Activated T-cell treated with anti-CD3 and anti-CD28 coated beads, Interleukin-2, amount 50 U/mL, for 72 hours (primary cell): ENCODE measurements around the gene DNAJC16. TPM values are rescaled to one million over a fixed set of nuclear protein-coding genes. Genes with fewer than 3 reads are reported as not detected.
A peak's percentile ranks its signal among the peaks of the same experiment; 100 is the strongest.

Source experiments
- ATAC-seq, 2 donors: fragments of 150-1000 bp; cut with Tn5 transposase; replicated peaks in 1 of 2; 2 replicates each; pipeline ENCODE4 v1.10.0; 2021; ENCODE audit warnings: moderate library complexity in 2 of 2, mild to moderate bottlenecking in 1 of 2
- DNase-seq, 2 donors: peaks; one replicate each; pipeline ENCODE4 v3.0.0; 2021 to 2022; ENCODE audit warnings: mixed read lengths in 1 of 2
- H3K27ac Mint-ChIP-seq: one replicate; pipeline ENCODE4 v1.8.0; 2022; ENCODE audit warnings: mild to moderate bottlenecking, moderate library complexity, mixed read lengths
- H3K27me3 Mint-ChIP-seq: one replicate; pipeline ENCODE4 v1.8.0; 2022; ENCODE audit warnings: low read depth, mixed read lengths
- H3K36me3 Mint-ChIP-seq, 2 donors: one replicate each; pipeline ENCODE4 v1.8.0; 2022; ENCODE audit warnings: mixed read lengths in 2 of 2, mild to moderate bottlenecking in 1 of 2; ENCODE audit not compliant: insufficient read depth in 2 of 2
- H3K4me1 Mint-ChIP-seq: one replicate; pipeline ENCODE4 v1.8.0; 2022; ENCODE audit warnings: low read depth, mixed read lengths
- H3K4me3 Mint-ChIP-seq, 2 donors: one replicate each; pipeline ENCODE4 v1.8.0; 2022; ENCODE audit warnings: mild to moderate bottlenecking in 2 of 2, mixed read lengths in 2 of 2, moderate library complexity in 2 of 2
- H3K9me3 Mint-ChIP-seq, 2 donors: one replicate each; pipeline ENCODE4 v1.8.0; 2022; ENCODE audit warnings: mixed read lengths in 2 of 2
- total RNA-seq, 2 donors: library from RNA; stranded (reverse); gene quantifications; one replicate each; pipeline ENCODE4 v1.2.3, GENCODE V29; 2022

DNAJC16 gene
- total RNA-seq, 2 donors from 2014 or later: 14.3 to 17.5 TPM

- no peaks in the 10 kb centered on the region for H3K27me3 Mint-ChIP-seq
- H3K36me3 Mint-ChIP-seq: peaks cover 5 to 10% of the 10 kb centered on the region in 2 donors
- ATAC-seq (no peak), DNase-seq (no peak)
- H3K27ac Mint-ChIP-seq: peak overlapping the region; percentile 97
- H3K9me3 Mint-ChIP-seq: no peaks in the 10 kb centered on the region
- peaks cover 56% of the 10 kb centered on the region for H3K4me1 Mint-ChIP-seq
- H3K4me3 Mint-ChIP-seq: peak overlapping the region; percentile 92
Observed at GRCh38 chr1:15618077-15618654, 91.5 kb downstream of the DNAJC16 start.

DNA sequence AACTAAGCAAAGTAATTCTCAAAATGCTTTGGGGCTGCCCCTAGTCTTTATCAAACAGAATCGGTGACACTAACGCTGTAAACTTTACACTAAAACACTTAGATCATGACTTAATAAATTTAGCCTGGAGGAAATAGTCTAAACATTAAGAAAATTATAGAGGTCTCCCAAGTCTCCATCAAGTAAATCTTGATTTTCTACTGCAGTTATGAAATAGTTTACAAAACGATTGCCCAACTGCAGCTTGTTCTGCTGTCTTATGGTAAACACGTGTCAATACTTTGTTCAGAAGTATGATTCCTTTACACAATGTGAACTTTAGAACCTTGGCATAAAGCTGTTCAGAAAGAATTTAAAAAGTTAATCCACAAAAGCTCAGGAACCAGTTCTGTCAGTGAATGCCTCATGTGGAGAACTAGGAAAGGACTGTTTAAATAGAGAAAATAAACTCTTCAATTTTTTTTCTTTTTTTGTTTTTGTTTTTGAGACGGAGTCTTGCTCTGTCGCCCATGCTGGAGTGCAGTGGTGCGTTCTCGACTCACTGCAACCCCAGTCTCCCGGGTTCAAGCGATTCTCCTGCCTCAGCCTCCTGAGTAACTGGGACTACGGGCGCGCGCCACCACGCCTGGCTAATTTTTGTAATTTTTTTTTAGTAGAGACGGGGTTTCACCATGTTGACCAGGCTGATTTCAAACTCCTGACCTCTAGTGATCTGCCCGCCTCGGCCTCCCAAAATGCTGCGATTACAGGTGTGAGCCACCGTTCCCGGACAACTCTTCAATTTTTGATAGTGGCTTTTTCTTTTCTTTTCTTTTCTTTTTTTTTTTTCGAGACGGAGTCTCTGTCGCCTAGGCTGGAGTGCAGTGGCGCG, 92.2 kb downstream of the DNAJC16 start:
- peaks cover 58% of the 10 kb centered on the region for H3K4me1 Mint-ChIP-seq
- no peaks in the 10 kb centered on the region for H3K27me3 Mint-ChIP-seq
- DNase-seq (no peak), ATAC-seq (no peak)
- H3K27ac Mint-ChIP-seq: peak overlapping the region; percentile 97
- peaks cover 5 to 10% of the 10 kb centered on the region in 2 donors for H3K36me3 Mint-ChIP-seq
- H3K4me3 Mint-ChIP-seq: peak overlapping the region; percentile 92
- no peaks in the 10 kb centered on the region for H3K9me3 Mint-ChIP-seq

- H3K27ac Mint-ChIP-seq: peak overlapping the region; percentile 94
- H3K4me3 Mint-ChIP-seq: peak overlapping the region; percentile 51 to 56
- no peaks in the 10 kb centered on the region for H3K9me3 Mint-ChIP-seq
- peaks cover 5 to 10% of the 10 kb centered on the region in 2 donors for H3K36me3 Mint-ChIP-seq
- no peaks in the 10 kb centered on the region for H3K27me3 Mint-ChIP-seq
- no peak for DNase-seq
- peaks cover 70% of the 10 kb centered on the region for H3K4me1 Mint-ChIP-seq
- ATAC-seq: no peak
Observed at GRCh38 chr1:15620155-15620545, 93.5 kb downstream of the DNAJC16 start.

DNA sequence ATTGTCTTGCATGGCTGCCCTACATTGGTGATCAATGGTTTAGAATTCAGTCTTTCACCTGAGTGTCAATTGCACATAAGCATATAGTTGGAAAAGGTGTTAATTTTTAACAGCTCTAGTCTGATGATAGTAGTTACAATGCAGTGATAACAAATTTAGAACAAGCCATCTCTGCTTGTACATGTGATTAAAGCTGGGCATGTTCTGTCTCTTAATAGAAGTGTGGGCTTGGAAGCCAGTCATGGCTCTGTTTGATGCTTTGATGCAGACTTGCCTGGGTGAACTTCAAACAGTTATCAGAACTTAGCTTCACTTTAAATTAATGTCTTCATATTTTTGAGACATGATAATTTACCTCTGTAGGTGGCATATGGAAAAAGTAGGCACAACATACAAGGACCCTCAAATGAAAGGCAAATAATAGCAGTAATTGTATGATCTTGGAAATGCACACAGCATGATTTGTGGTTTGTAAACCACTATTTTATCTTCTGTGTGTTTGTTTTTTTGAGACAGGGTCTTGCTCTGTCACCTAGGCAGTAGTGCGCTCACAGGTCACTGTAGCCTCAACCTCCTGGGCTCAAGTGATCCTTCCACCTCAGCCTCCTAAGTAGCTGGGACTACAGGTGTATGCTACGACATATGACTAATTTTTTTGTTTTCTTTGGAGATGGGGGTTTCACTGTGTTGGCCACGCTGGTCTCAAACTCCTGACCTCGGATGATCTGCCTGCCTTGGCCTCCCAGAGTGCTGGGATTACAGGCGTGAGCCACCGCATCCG, 94.4 kb downstream of the DNAJC16 start:
- DNase-seq (no peak), ATAC-seq (no peak)
- no peaks in the 10 kb centered on the region for H3K27me3 Mint-ChIP-seq
- H3K4me1 Mint-ChIP-seq: peaks cover 72% of the 10 kb centered on the region
- H3K36me3 Mint-ChIP-seq: peaks cover 5 to 10% of the 10 kb centered on the region in 2 donors
- no peaks in the 10 kb centered on the region for H3K9me3 Mint-ChIP-seq
- H3K27ac Mint-ChIP-seq: peak overlapping the region; percentile 94
- H3K4me3 Mint-ChIP-seq: peak overlapping the region; percentile 22 to 45

DNA sequence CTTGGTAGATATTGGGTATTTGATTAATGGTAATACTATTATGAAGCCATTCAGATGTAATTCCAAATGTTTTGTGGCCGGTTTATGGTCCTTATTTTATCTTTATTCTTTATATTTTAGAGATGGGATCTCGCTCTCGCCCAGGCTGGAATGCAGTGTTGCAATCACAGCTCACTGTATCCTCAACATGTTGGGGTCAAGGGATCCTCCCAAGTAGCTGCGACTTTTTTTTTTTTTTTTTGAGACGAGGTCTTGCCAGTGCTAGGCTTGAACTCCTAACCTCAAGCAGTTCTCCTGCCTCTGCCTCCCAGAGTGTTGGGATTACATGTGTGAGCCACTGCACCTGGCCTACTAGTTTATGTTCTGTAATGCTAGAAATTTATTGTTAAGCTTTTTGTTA, 95.3 kb downstream of the DNAJC16 start:
- Mint-ChIP-seq H3K9me3 (no peaks in the 10 kb centered on the region), H3K27ac (peak overlapping the region; percentile 10), H3K4me3 (peak overlapping the region in 1 of 2 donors; percentile 19), H3K36me3 (peaks cover 5 to 12% of the 10 kb centered on the region in 2 donors), H3K4me1 (peaks cover 73% of the 10 kb centered on the region), H3K27me3 (no peaks in the 10 kb centered on the region)
- ATAC-seq: no peak
- no peak for DNase-seq

- peak overlapping the region; percentile 19 to 35 for H3K4me3 Mint-ChIP-seq
- H3K4me1 Mint-ChIP-seq: peaks cover 82% of the 10 kb centered on the region
- peaks cover 5 to 12% of the 10 kb centered on the region in 2 donors for H3K36me3 Mint-ChIP-seq
- peak overlapping the region; percentile 10 for H3K27ac Mint-ChIP-seq
- DNase-seq (no peak), ATAC-seq (no peak)
- no peaks in the 10 kb centered on the region for H3K27me3 Mint-ChIP-seq
- no peaks in the 10 kb centered on the region for H3K9me3 Mint-ChIP-seq
Observed at GRCh38 chr1:15622712-15623373, 96.2 kb downstream of the DNAJC16 start.

DNA sequence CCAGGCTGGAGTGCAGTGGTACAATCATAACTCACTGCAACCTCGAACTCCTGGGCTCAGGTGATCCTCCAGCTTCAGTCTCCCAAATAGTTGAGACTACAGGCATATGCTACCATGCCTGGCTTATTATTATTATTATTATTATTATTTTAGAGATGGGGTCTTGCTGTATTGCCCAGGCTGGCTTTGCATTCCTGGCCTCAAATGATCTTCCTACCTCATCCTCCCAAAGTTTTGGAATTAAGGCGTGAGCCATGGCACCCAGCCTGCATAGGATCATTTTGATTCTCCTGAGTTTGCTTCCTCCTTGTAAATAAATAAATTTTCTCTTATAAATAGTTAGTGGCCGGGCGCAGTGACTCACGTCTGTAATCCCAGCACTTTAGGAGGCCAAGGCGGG, 96.8 kb downstream of the DNAJC16 start:
- H3K27me3 Mint-ChIP-seq: no peaks in the 10 kb centered on the region

DNA sequence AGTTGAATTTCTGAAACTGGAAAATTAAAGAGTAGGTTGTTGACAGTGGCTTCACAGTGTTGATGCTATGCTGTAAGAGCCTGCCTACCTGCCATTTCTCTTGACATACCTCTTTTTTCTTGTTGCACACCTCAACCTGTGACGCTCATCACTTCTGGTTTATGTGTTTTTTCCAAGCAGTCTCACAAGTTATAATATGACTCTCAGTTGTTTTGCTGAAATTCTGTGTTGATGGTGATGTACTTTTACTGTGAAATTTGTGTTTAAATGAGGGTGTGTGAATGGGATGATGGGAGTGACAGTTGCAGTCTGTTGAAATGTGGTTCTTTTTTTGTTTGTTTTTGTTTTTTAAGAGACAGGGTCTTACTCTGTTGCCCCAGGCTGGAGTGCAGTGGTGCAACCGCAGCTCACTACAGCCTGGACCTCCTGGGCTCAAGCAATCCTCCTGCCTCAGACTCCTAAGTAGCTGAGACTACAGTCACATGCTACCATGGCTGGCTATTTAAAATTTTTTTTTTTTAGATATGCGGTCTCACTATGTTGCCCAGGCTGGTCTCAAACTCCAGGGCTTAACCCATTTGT, 97.6 kb downstream of the DNAJC16 start:
- Mint-ChIP-seq H3K36me3 (peaks cover 0 to 17% of the 10 kb centered on the region in 2 donors), H3K4me1 (peaks cover 75% of the 10 kb centered on the region), H3K27ac (peak overlapping the region; percentile 14), H3K27me3 (no peaks in the 10 kb centered on the region), H3K9me3 (no peaks in the 10 kb centered on the region), H3K4me3 (peak overlapping the region in 1 of 2 donors; percentile 0)
- no peak for DNase-seq
- peak; percentile 22 to 27 for ATAC-seq

More for the DNA sequence above, 96.8 kb downstream of the DNAJC16 start:
- Mint-ChIP-seq H3K36me3 (peaks cover 2 to 12% of the 10 kb centered on the region in 2 donors), H3K4me3 (no peak overlapping the region), H3K9me3 (no peaks in the 10 kb centered on the region), H3K27ac (no peak overlapping the region), H3K4me1 (peaks cover 83% of the 10 kb centered on the region)
- DNase-seq: no peak
- no peak for ATAC-seq

DNA sequence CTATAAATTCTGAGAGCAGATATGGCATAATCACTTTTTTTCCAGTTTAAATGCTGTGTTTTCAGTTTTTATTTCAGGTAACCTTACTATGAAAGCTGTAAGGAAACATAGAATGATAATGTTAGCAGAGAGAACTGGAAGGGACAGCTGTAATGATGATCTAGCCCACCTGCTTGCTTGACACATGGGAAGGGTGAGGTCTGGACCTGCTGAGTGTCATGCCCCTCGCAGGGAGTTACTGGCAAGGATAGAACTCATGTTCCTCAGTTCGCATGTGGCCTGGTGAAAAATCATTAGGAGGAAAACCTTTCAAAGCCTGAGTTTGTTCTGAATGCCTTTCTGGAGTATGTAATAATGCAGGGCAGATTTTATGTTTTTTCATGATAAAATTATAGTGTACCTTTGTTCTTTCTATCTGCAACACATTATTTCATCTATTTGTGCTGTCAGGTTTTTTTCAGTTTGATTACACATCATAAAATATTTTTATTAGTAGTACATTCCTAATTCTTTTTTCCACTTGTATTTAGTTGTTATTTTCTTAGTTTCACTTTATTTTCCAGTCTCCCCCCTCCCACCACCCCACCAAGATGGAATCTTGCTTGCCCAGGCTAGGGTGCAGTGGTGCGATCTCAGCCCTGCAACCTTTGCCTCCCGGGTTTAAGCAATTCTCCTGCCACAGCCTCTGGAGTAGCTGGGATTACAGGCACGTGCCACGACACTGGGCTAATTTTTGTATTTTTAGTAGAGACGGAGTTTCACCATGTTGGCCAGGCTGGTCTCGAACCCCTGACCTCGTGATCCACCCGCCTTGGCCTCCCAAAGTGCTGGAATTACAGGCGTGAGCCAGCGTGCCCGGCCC, 98.6 kb downstream of the DNAJC16 start:
- ATAC-seq: no peak
- DNase-seq: no peak
- H3K4me1 Mint-ChIP-seq: peaks cover 72% of the 10 kb centered on the region
- peak overlapping the region; percentile 97 for H3K27ac Mint-ChIP-seq
- H3K36me3 Mint-ChIP-seq: peaks cover 0 to 19% of the 10 kb centered on the region in 2 donors
- H3K4me3 Mint-ChIP-seq: no peak overlapping the region
- no peaks in the 10 kb centered on the region for H3K27me3 Mint-ChIP-seq
- no peaks in the 10 kb centered on the region for H3K9me3 Mint-ChIP-seq
